HCT116 (cell line): Measurements from ENCODE around the gene CDH4. TPM values are rescaled to one million over a fixed set of nuclear protein-coding genes. Genes with fewer than 3 reads are reported as not detected.

Source experiments
- ATAC-seq: fragments of 200-7000 bp; cut with Tn5 transposase; 2 replicates; pipeline ENCODE4 v1.9.1; 2020; ENCODE audit warnings: mild to moderate bottlenecking, moderate library complexity
- BruUV-seq: library from RNA; stranded (reverse); fragments of 400-500 nt; replicated peaks from 2 replicates; lab custom pipeline; 2021; lab: Mats Ljungman, UMichigan
- CTCF ChIA-PET: fragments of 300-600 bp; sonication (Branson Sonifier 250); formaldehyde crosslinking; loops from one replicate; lab custom pipeline; 2021; ENCODE audit warnings: antibody characterized with exemption; lab: Charles Lee
- POLR2A ChIA-PET: fragments of 300-600, 350-600 bp; sonication (Branson Sonifier 250); formaldehyde crosslinking; loops from one replicate; lab custom pipeline; 2021; ENCODE audit warnings: antibody characterized with exemption; lab: Charles Lee
- RAD21 ChIA-PET, 2 experiments: fragments of 300-600 bp; sonication (Branson Sonifier 250); formaldehyde crosslinking; loops; one replicate each; lab custom pipeline; 2023; ENCODE audit warnings: low total read pairs in 2 of 2; ENCODE audit not compliant: uncharacterized antibody in 2 of 2, unreplicated experiment in 2 of 2, low non-redundant PET in 1 of 2; lab: Charles Lee
- DNase-seq: peaks from one replicate; pipeline ENCODE4 v3.0.0-alpha.2; 2010; ENCODE audit warnings: low read depth, low spot score
- H2AFZ ChIP-seq: fragments of 200-600 bp; shearing (Covaris generic), sonication (generic); 2 replicates; pipeline ENCODE4 v1.6.1; 2017; ENCODE audit warnings: low read depth, mixed run types, mixed read lengths, antibody characterized with exemption, low read length; ENCODE audit not compliant: poor library complexity, severe bottlenecking
- H3K27ac ChIP-seq: 2 replicates; pipeline ENCODE4 v1.5.1; 2012; ENCODE audit warnings: low read depth, low read length
- H3K27me3 ChIP-seq: fragments of 200-600 bp; sonication (generic); 2 replicates; pipeline ENCODE4 v1.6.1; 2016; ENCODE audit warnings: mixed run types, low read length, mixed read lengths; ENCODE audit not compliant: insufficient read depth
- H3K36me3 ChIP-seq, 2 experiments: fragments of 200-500 bp in 1 of 2; fragments of 200-600 bp in 1 of 2; sonication (Bioruptor generic) in 1 of 2; sonication (generic) in 1 of 2; 2 replicates each; pipeline versions ENCODE4 v1.5.1 to v1.6.1; 2014 to 2016; ENCODE audit warnings: low read length in 2 of 2, inconsistent platforms in 1 of 2, mixed read lengths in 1 of 2, mixed run types in 1 of 2; ENCODE audit not compliant: insufficient read depth in 2 of 2, control insufficient read depth in 1 of 2
- H3K4me1 ChIP-seq, 2 experiments: fragments of 200-600 bp in 1 of 2; sonication (generic) in 1 of 2; 2 replicates each; pipeline versions ENCODE4 v1.5.1 to v1.6.1; 2012 to 2017; ENCODE audit warnings: low read length in 2 of 2, inconsistent platforms in 1 of 2, mild to moderate bottlenecking in 1 of 2, mixed read lengths in 1 of 2, mixed run types in 1 of 2, moderate library complexity in 1 of 2; ENCODE audit not compliant: insufficient read depth in 2 of 2, control insufficient read depth in 1 of 2
- H3K4me2 ChIP-seq: fragments of 200-600 bp; sonication (generic); 2 replicates; pipeline ENCODE4 v1.6.1; 2017; ENCODE audit warnings: mixed run types, low read length, mixed read lengths
- H3K4me3 ChIP-seq, 2 experiments: fragments of 200-600 bp in 1 of 2; sonication (generic) in 1 of 2; replicated peaks in 1 of 2; 2 replicates each; pipeline ENCODE4 v1.5.1; 2011 to 2016; ENCODE audit warnings: low read length in 2 of 2, control low read depth in 1 of 2, low read depth in 1 of 2, mild to moderate bottlenecking in 1 of 2, mixed read lengths in 1 of 2, mixed run types in 1 of 2
- H3K79me2 ChIP-seq: fragments of 200-600 bp; sonication (generic); 2 replicates; pipeline ENCODE4 v1.6.1; 2017; ENCODE audit warnings: mild to moderate bottlenecking, mixed run types, low read length, moderate library complexity, mixed read lengths; ENCODE audit not compliant: insufficient read depth
- H3K9ac ChIP-seq: fragments of 200-600 bp; sonication (generic); 2 replicates; pipeline ENCODE4 v1.6.1; 2016; ENCODE audit warnings: low read length, mixed read lengths
- H3K9me2 ChIP-seq: fragments of 200-600 bp; sonication (generic), shearing (Covaris generic); 2 replicates; pipeline ENCODE4 v1.6.1; 2017; ENCODE audit warnings: mixed run types, mild to moderate bottlenecking, moderate library complexity; ENCODE audit not compliant: insufficient read depth
- H3K9me3 ChIP-seq, 2 experiments: fragments of 200-500 bp in 1 of 2; fragments of 200-600 bp in 1 of 2; sonication (Bioruptor generic) in 1 of 2; sonication (generic) in 1 of 2; 2 replicates each; pipeline ENCODE4 v1.6.1; 2014 to 2017; ENCODE audit warnings: low read length in 2 of 2, mixed read lengths in 2 of 2, inconsistent platforms in 1 of 2, low read depth in 1 of 2, mild to moderate bottlenecking in 1 of 2, mixed run types in 1 of 2, moderate library complexity in 1 of 2; ENCODE audit not compliant: control insufficient read depth in 1 of 2, insufficient read depth in 1 of 2
- H4K20me1 ChIP-seq: fragments of 200-600 bp; sonication (generic), shearing (Covaris generic); 2 replicates; pipeline ENCODE4 v1.6.1; 2017; ENCODE audit warnings: mixed run types, mild to moderate bottlenecking, moderate library complexity; ENCODE audit not compliant: insufficient read depth
- CBX3 ChIP-seq: IDR thresholded peaks from 2 replicates; pipeline ENCODE4 v1.6.1; 2012; ENCODE audit warnings: low read depth
- CEBPB ChIP-seq: IDR thresholded peaks from 2 replicates; pipeline ENCODE4 v1.6.1; 2012; ENCODE audit warnings: low read depth
- EGR1 ChIP-seq: IDR thresholded peaks from 2 replicates; pipeline ENCODE4 v1.6.1; 2012; ENCODE audit warnings: low read depth
- ELF1 ChIP-seq: IDR thresholded peaks from 2 replicates; pipeline ENCODE4 v1.6.1; 2012; ENCODE audit warnings: low read depth, borderline replicate concordance
- EZH2phosphoT487 ChIP-seq: fragments of 200-600 bp; IDR thresholded peaks from 2 replicates; pipeline ENCODE4 v1.6.1; 2018; ENCODE audit warnings: antibody characterized with exemption, borderline replicate concordance
- FOSL1 ChIP-seq: IDR thresholded peaks from 2 replicates; pipeline ENCODE4 v1.6.1; 2012; ENCODE audit warnings: low read depth
- JUND ChIP-seq: IDR thresholded peaks from 2 replicates; pipeline ENCODE4 v1.6.1; 2012
- POLR2A ChIP-seq: IDR thresholded peaks from 2 replicates; pipeline ENCODE4 v1.7.0; 2011; ENCODE audit warnings: borderline replicate concordance; ENCODE audit not compliant: insufficient read depth, insufficient read length; ENCODE audit errors: extremely low read depth
- POLR2AphosphoS5 ChIP-seq: IDR thresholded peaks from 2 replicates; pipeline ENCODE4 v1.6.1; 2011; ENCODE audit warnings: mild to moderate bottlenecking, low read depth, low read length, moderate library complexity
- RAD21 ChIP-seq: IDR thresholded peaks from 2 replicates; pipeline ENCODE4 v1.6.1; 2012; ENCODE audit warnings: low read depth, mild to moderate bottlenecking
- SIN3A ChIP-seq: IDR thresholded peaks from 2 replicates; pipeline ENCODE4 v1.6.1; 2012; ENCODE audit warnings: low read depth
- SP1 ChIP-seq: IDR thresholded peaks from 2 replicates; pipeline ENCODE4 v1.6.1; 2012; ENCODE audit warnings: low read depth
- SRF ChIP-seq: IDR thresholded peaks from 2 replicates; pipeline ENCODE4 v1.6.1; 2012; ENCODE audit warnings: low read depth
- TCF7L2 ChIP-seq: IDR thresholded peaks from 2 replicates; pipeline ENCODE4 v1.7.0; 2011; ENCODE audit warnings: borderline replicate concordance, inconsistent platforms; ENCODE audit not compliant: insufficient read depth, insufficient read length; ENCODE audit errors: extremely low read depth
- YY1 ChIP-seq: IDR thresholded peaks from 2 replicates; pipeline ENCODE4 v1.6.1; 2011; ENCODE audit warnings: low read length, low read depth, moderate library complexity, mild to moderate bottlenecking; ENCODE audit not compliant: insufficient replicate concordance; ENCODE audit errors: extremely low read depth
- ZFX ChIP-seq: fragments of 450-650 bp; IDR thresholded peaks from 2 replicates; pipeline ENCODE4 v1.6.1; 2017
- ZNF274 ChIP-seq: fragments of 200-500 bp; sonication (Bioruptor generic); IDR thresholded peaks from 2 replicates; pipeline ENCODE4 v1.6.1; 2014; ENCODE audit warnings: mild to moderate bottlenecking, low read depth, low read length, inconsistent platforms
- intact Hi-C: fragments of 100-400 bp; cut with micrococcal nuclease; formaldehyde crosslinking; loops from 2 replicates; pipeline ENCODE4 v1.10.0; 2022
- total RNA-seq: library from RNA; stranded (reverse); gene quantifications from one replicate; pipeline ENCODE4 v1.2.1, GENCODE V29; 2021; ENCODE audit not compliant: unreplicated experiment
- TF ChIP-seq, protein P1 (sequence below): IDR thresholded peaks from 2 replicates; pipeline ENCODE4 v1.6.1; 2012
- TF ChIP-seq, protein P2 (sequence below), 3 experiments: fragments of 200-600 bp in 1 of 3; sonication (generic) in 1 of 3; IDR thresholded peaks in 2 of 3; conservative IDR thresholded peaks in 1 of 3; 2 replicates each; pipeline ENCODE4 v1.5.1; 2012 to 2017; ENCODE audit warnings: low read depth in 2 of 3, low read length in 2 of 3, antibody characterized with exemption in 1 of 3, borderline replicate concordance in 1 of 3, control low read depth in 1 of 3, mild to moderate bottlenecking in 1 of 3, mixed read lengths in 1 of 3, mixed run types in 1 of 3, moderate library complexity in 1 of 3; ENCODE audit not compliant: insufficient read depth in 1 of 3
- TF ChIP-seq, protein P3 (sequence below): IDR thresholded peaks from 2 replicates; pipeline ENCODE4 v1.6.1; 2012

CDH4 gene
- total RNA-seq, 1 experiment from 2014 or later, result not detected

DNA sequence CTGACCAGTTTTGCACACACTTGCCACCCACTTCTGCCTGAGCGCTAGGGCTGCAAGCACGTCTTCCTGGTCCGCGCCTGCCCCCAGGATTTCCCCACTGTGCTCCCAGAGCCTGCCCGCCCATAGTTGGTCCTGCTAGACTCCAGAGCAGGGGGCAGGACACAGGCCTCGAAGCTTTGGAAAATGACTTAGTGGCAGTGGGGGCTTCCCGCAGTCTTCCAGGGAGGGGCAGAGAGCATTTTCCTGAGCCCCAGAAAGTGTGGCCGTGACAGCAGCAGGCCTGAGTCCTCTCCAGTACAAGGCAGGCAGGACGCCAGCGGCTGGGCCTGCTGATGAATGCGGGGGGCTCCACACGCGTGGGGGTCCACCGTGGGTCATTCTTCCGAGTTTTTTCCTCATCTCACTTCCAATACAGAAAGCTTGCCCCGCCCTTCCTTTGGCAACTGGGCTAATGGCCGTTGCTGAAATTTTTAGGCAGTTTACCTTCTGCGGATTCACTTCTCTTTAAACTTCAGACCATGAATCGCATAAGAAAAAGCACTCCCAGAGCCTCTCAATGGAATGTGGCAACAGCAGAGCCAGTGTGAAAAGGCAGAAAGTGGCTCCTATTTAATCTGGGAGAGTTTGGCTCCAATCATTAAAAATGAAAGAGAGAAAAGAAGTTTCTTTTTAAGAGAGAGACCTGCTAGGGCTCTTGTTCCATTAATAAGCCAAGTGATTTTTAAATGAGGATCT, 383.8 kb downstream of the CDH4 start:
- Histone ChIP-seq H3K27me3 (peaks cover 47% of the 10 kb centered on the region), H3K36me3 (no peaks in the 10 kb centered on the region), H3K9me2 (no peaks in the 10 kb centered on the region), H2AFZ (no peak overlapping the region), H4K20me1 (no peaks in the 10 kb centered on the region), H3K4me2 (no peak overlapping the region), H3K9ac (no peak overlapping the region), H3K79me2 (no peaks in the 10 kb centered on the region), H3K9me3 (no peaks in the 10 kb centered on the region), H3K4me1 (no peaks in the 10 kb centered on the region), H3K4me3 (no peak overlapping the region), H3K27ac (no peak overlapping the region)
- ATAC-seq (no peak), DNase-seq (no peak)
- TF ChIP-seq EZH2phosphoT487 (no peak), SP1 (no peak), ELF1 (no peak), POLR2AphosphoS5 (no peak), CEBPB (no peak), SIN3A (no peak), POLR2A (no peak), YY1 (no peak), RAD21 (no peak), CBX3 (no peak), TCF7L2 (no peak), EGR1 (no peak), ZNF274 (no peak), FOSL1 (no peak), JUND (no peak), ZFX (no peak), SRF (no peak)
- TF ChIP-seq, protein P1, sequence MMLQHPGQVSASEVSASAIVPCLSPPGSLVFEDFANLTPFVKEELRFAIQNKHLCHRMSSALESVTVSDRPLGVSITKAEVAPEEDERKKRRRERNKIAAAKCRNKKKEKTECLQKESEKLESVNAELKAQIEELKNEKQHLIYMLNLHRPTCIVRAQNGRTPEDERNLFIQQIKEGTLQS, result no peak
- TF ChIP-seq, protein P2, sequence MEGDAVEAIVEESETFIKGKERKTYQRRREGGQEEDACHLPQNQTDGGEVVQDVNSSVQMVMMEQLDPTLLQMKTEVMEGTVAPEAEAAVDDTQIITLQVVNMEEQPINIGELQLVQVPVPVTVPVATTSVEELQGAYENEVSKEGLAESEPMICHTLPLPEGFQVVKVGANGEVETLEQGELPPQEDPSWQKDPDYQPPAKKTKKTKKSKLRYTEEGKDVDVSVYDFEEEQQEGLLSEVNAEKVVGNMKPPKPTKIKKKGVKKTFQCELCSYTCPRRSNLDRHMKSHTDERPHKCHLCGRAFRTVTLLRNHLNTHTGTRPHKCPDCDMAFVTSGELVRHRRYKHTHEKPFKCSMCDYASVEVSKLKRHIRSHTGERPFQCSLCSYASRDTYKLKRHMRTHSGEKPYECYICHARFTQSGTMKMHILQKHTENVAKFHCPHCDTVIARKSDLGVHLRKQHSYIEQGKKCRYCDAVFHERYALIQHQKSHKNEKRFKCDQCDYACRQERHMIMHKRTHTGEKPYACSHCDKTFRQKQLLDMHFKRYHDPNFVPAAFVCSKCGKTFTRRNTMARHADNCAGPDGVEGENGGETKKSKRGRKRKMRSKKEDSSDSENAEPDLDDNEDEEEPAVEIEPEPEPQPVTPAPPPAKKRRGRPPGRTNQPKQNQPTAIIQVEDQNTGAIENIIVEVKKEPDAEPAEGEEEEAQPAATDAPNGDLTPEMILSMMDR (IDR thresholded peaks at IDR 0.05 in 2 of 3, conservative IDR thresholded peaks at IDR 0.05 in 1 of 3; ENCODE audit: borderline replicate concordance in 1 of 3, insufficient read depth in 1 of 3, low read depth in 2 of 3, low read length in 2 of 3), result no peak
- TF ChIP-seq, protein P3, sequence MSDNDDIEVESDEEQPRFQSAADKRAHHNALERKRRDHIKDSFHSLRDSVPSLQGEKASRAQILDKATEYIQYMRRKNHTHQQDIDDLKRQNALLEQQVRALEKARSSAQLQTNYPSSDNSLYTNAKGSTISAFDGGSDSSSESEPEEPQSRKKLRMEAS, result no peak
- CTCF ChIA-PET, result no interaction called here
- POLR2A ChIA-PET, result no interaction called here
- BruUV-seq, result no TSS peak
- intact Hi-C loops, result no loop called here
- RAD21 ChIA-PET, result no interaction called here
